ENCODE data around the gene MRC1. TPM values are rescaled to one million over a fixed set of nuclear protein-coding genes. Genes with fewer than 3 reads are reported as not detected.

The MRC1 gene
- not detected in 2 replicates for total RNA-seq (2011; cell fraction: chromatin; rRNA removed; ENCODE audit: low replicate concordance)
- total RNA-seq (2011; cell fraction: nucleolus; rRNA removed): not detected in 2 replicates
- total RNA-seq (2011; cell fraction: nucleoplasm; rRNA removed): not detected in 2 replicates
- total RNA-seq (2014; rRNA removed) (0.04 TPM in 1 of 2 replicates, not detected in the other), total RNA-seq (2014; rRNA removed; fragmentation: Illumina TruSeq; extraction: Trizol) (0.04 TPM in 1 of 2 replicates, not detected in the other), total RNA-seq (2015; rRNA removed; fragmentation: Illumina TruSeq; extraction: Trizol) (not detected in 2 replicates), total RNA-seq (2021) (0.18 and 0.20 TPM in 2 replicates), polyA plus RNA-seq (2011; rRNA removed) (not detected in 2 replicates), polyA plus RNA-seq (2014; fragmentation: Illumina TruSeq; extraction: Trizol) (0.01 and 0.03 TPM in 2 replicates), polyA plus RNA-seq (2014; fragmentation: Nextera tagmentation; extraction: Ambion mirVana) (under 1 TPM in 1 of 2 experiments, not detected in 1; 0.01 TPM), polyA plus RNA-seq (2014; rRNA removed) (0.08 TPM in 1 of 2 replicates, not detected in the other), polyA minus RNA-seq (2011; rRNA and poly(A)+ RNA removed) (not detected in 2 replicates), Bru-seq, nascent RNA (percentile 3 among the genes with signal in this experiment), BruChase-seq, experiment 1, labeled RNA remaining after a 2-hour chase (percentile 21 among the genes with signal in this experiment), BruChase-seq, experiment 2, labeled RNA remaining after a 6-hour chase (percentile 20 among the genes with signal in this experiment)
- 0.01 TPM in 2 replicates for polyA plus RNA-seq (2011; cell fraction: cytosol; rRNA removed)
- 0.01 TPM in 1 of 2 replicates, not detected in the other for polyA plus RNA-seq (2011; cell fraction: nucleus; rRNA removed)
- polyA plus RNA-seq (2012): 0.01 TPM in 1 of 2 replicates, not detected in the other
- not detected in 2 replicates for polyA minus RNA-seq (2011; cell fraction: cytosol; rRNA and poly(A)+ RNA removed)
- not detected in 2 replicates for polyA minus RNA-seq (2011; cell fraction: nucleus; rRNA and poly(A)+ RNA removed)
- long read RNA-seq, experiment 1: 0 reads
- long read RNA-seq, experiment 2: 0 reads
- long read RNA-seq, experiment 3: 0 reads

DNA sequence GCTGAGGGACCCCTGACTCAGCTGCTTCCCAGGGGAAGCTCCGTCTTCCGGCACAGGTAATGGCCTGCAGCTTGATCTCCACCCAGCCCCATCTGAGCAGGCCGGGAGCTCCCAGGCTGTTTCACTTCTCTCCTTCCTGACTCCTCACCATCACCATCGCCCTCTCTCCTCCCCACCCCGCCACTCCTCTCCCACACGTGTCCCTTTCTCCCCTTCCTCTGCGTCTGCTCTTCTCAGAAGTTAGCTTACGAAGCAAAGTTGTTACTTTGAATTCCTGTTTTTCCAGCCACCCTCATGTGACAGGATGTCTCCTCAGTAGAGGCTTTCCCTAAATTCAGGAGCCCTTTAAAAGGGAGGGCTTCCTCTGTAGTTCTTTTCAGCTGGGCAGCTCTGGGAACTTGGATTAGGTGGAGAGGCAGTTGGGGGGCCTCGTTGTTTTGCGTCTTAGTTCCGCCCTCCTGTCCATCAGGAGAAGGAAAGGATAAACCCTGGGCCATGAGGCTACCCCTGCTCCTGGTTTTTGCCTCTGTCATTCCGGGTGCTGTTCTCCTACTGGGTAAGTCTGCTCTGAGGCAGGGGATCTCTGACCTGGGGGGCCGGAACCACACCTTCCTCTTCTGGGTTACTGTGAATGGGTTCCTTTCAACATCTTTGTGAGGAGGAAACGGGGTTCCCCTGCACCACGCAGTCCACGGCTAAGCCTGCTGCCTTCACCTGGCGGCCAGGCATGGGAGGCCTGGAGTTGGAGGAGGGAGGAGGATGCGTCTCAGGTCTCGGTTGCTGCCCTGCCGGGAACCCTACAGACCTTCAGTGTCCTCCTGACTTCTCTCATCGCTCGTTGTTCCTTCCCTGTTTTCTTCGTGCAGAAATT is at the start of gene MRC1:
Gene MRC1, plus strand, starts transcription at position 378 of the 871 bp plus-strand sequence. Its CDS starts 118 bp downstream, at position 496.
- POLR2A ChIA-PET: no interaction called here
- intact Hi-C loops (cut with micrococcal nuclease): loop anchor here (5.0 kb wide), 1 partner anchor 62 kb away; no protein-coding TSS in a partner anchor
- no TSS peak for BruUV-seq (replicated peaks)
- Histone ChIP-seq H3K27ac (ENCODE audit: extremely low read depth, low read depth, low read length) (no peak within 1 kb of the TSS), H3K9ac (ENCODE audit: insufficient read depth in 1 of 2, low read depth in 2 of 2, low read length in 2 of 2) (0 out of 4 replicates have a peak within 1 kb of the TSS, but pooled peaks of 1 of the 2 experiments have one; percentile 43), H2AFZ (ENCODE audit: low read depth, low read length) (peak within 1 kb of the TSS; percentile 5; the same call in 1 of the 2 replicates), H3K79me2 (ENCODE audit: control insufficient read depth, insufficient read depth, low read length) (no peaks in the 10 kb centered on the region), H3K9me1 (ENCODE audit: control insufficient read depth, insufficient read depth, low read length) (no peaks in the 10 kb centered on the region), H4K20me1 (replicated peaks; ENCODE audit: control insufficient read depth, insufficient read depth, low read length) (no peaks in the 10 kb centered on the region), H3K9me3 (replicated peaks; ENCODE audit: control insufficient read depth, insufficient read depth, low read depth, low read length) (no peaks in the 10 kb centered on the region), H3K27me3 (ENCODE audit: control insufficient read depth in 2 of 2, insufficient read depth in 2 of 2, low read length in 2 of 2) (peaks cover 17 to 57% of the 10 kb centered on the region in 2 experiments; a peak in 4 of 5 replicates), H3K36me3 (ENCODE audit: control insufficient read depth, insufficient read depth, low read length) (no peaks in the 10 kb centered on the region), H3K4me3 (no peak within 1 kb of the TSS), H3K4me1 (replicated peaks in 1 of 2; ENCODE audit: control insufficient read depth in 2 of 2, insufficient read depth in 2 of 2, low read length in 2 of 2) (no peaks in the 10 kb centered on the region; a peak in 2 of 5 replicates), H3K4me2 (ENCODE audit: insufficient read depth, low read length) (no peak within 1 kb of the TSS)
- in situ Hi-C loops (cut with MboI): no loop called here
- DNase-seq (ENCODE audit: extremely low read depth in 1 of 4, low spot score in 3 of 4): no peak
- TF ChIP-seq ZKSCAN1 (IDR thresholded peaks at IDR 0.05; ENCODE audit: low read depth, low read length) (no peak), E2F3 (CRISPR knock-in tag; IDR thresholded peaks at IDR 0.05) (no peak), ZC3H11A (IDR thresholded peaks at IDR 0.05; ENCODE audit: low read depth, low read length) (no peak), CREBBP (IDR thresholded peaks at IDR 0.05; ENCODE audit: low read depth, low read length) (no peak), TCF7 (IDR thresholded peaks at IDR 0.05; ENCODE audit: borderline replicate concordance) (no peak), SRSF9 (IDR thresholded peaks at IDR 0.05; ENCODE audit: borderline replicate concordance, low read depth, low read length) (no peak), SMARCC2 (IDR thresholded peaks at IDR 0.05; ENCODE audit: low read depth) (no peak), ZEB2 (IDR thresholded peaks at IDR 0.05) (no peak), ILF3 (IDR thresholded peaks at IDR 0.05; ENCODE audit: borderline replicate concordance) (no peak), HNRNPLL (IDR thresholded peaks at IDR 0.05; ENCODE audit: low read depth, low read length, poor library complexity, severe bottlenecking) (no peak), CBX3 (IDR thresholded peaks at IDR 0.05; ENCODE audit: borderline replicate concordance in 1 of 2, low read length in 2 of 2) (no peak), ZNF695 (CRISPR knock-in tag; IDR thresholded peaks at IDR 0.05) (no peak), KLF13 (tag; IDR thresholded peaks at IDR 0.05; ENCODE audit: borderline replicate concordance, low read depth) (no peak), ZNF175 (CRISPR knock-in tag; IDR thresholded peaks at IDR 0.05; ENCODE audit: low read depth) (no peak)
- TF ChIP-seq, protein P1, sequence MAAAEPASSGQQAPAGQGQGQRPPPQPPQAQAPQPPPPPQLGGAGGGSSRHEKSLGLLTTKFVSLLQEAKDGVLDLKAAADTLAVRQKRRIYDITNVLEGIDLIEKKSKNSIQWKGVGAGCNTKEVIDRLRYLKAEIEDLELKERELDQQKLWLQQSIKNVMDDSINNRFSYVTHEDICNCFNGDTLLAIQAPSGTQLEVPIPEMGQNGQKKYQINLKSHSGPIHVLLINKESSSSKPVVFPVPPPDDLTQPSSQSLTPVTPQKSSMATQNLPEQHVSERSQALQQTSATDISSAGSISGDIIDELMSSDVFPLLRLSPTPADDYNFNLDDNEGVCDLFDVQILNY (CRISPR knock-in tag; IDR thresholded peaks at IDR 0.05): no peak
- no peak for FAIRE-seq
- peak; percentile 61 for ATAC-seq
- CTCF ChIA-PET (ENCODE audit: low intra/inter-chr PET ratio): no interaction called here
- 12% methylated on average over 16 of the region's 23 CpGs for WGBS (ENCODE audit: insufficient coverage, low coverage, missing lambda C conversion rate)

All from K562 (cell line).